Loucy (cell line): ENCODE results near the gene DNAL4.

Source experiments
- EZH2phosphoT487 ChIP-seq: fragments of 200-600 bp; IDR thresholded peaks from 2 replicates; pipeline ENCODE4 v1.6.1; 2018; ENCODE audit warnings: antibody characterized with exemption, mild to moderate bottlenecking, moderate library complexity, borderline replicate concordance
- TF ChIP-seq, protein P1 (sequence below): fragments of 200-600 bp; sonication (generic); conservative IDR thresholded peaks from 2 replicates; pipeline ENCODE4 v1.5.1; 2014; ENCODE audit warnings: mild to moderate bottlenecking, antibody characterized with exemption, low read length

DNA sequence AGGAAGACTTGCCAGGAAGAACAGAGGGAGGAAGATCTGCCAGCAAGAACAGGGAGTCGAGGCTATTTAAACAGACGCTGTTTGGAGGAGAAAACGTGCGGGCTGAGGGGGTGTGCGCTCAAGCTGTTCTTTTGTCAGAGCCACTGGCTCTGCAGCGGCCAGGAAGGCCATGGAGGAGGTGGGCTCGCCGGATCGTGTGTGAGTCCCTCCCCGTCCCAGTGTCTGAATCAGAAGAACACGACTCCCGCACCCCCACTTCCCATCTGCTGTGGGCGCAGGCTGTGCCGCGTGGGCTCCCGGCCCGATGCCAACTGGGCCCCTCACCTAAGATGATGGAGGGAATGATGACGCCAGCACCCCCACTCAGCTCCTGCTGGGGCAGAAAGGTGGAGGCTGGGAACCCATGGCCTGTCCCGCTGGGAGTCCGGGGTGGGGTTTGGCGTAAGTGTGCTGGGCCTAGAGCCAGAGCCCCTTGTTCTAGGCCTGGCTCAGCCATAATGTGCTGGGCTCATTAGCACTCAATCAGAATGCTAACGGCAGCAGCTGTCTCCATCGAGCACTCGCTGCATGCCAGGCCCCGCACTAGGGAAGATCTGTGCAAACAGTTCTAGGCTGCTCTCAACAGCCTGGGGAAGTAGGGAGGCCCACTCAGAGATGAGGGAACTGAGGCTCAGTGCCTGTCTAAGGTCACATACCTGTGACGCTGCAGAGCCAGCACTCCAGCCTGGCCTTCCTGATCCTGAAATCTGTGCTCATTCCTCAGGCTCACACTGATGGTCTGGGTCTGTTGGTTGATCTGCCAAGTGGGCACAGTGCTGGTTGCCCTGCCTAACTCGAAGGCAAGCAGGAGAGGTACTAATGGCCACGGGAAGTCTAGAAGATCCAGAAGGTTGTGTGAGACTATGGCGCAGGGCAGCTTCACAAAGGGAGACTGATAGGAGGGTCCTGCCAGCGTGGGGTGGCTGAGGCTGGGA, 38.3 kb upstream of the DNAL4 start:
- TF ChIP-seq, protein P1, sequence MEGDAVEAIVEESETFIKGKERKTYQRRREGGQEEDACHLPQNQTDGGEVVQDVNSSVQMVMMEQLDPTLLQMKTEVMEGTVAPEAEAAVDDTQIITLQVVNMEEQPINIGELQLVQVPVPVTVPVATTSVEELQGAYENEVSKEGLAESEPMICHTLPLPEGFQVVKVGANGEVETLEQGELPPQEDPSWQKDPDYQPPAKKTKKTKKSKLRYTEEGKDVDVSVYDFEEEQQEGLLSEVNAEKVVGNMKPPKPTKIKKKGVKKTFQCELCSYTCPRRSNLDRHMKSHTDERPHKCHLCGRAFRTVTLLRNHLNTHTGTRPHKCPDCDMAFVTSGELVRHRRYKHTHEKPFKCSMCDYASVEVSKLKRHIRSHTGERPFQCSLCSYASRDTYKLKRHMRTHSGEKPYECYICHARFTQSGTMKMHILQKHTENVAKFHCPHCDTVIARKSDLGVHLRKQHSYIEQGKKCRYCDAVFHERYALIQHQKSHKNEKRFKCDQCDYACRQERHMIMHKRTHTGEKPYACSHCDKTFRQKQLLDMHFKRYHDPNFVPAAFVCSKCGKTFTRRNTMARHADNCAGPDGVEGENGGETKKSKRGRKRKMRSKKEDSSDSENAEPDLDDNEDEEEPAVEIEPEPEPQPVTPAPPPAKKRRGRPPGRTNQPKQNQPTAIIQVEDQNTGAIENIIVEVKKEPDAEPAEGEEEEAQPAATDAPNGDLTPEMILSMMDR, result no peak
- no peak for TF ChIP-seq EZH2phosphoT487
